Glutamatergic neuron (in vitro differentiated cells): Measurements from ENCODE around the gene SPEN. TPM values are rescaled to one million over a fixed set of nuclear protein-coding genes. Genes with fewer than 3 reads are reported as not detected.
"Not testable (repeated sequence)": the region's sequence is repeated elsewhere in the genome, so short reads cannot be mapped to it uniquely, and the experiment has no call there.

ENCODE experiments used
- DNase-seq: peaks from one replicate; pipeline ENCODE4 v3.0.0; 2022
- H3K27ac Mint-ChIP-seq: one replicate; pipeline ENCODE4 v1.8.0; 2020; ENCODE audit warnings: mild to moderate bottlenecking, mixed read lengths, inconsistent platforms; ENCODE audit not compliant: unreplicated experiment
- H3K27me3 Mint-ChIP-seq: one replicate; pipeline ENCODE4 v1.8.0; 2020; ENCODE audit warnings: mild to moderate bottlenecking, moderate library complexity, mixed read lengths, inconsistent platforms; ENCODE audit not compliant: unreplicated experiment
- H3K36me3 Mint-ChIP-seq: one replicate; pipeline ENCODE4 v1.8.0; 2020; ENCODE audit warnings: mild to moderate bottlenecking, mixed read lengths, inconsistent platforms; ENCODE audit not compliant: unreplicated experiment
- H3K4me1 Mint-ChIP-seq: one replicate; pipeline ENCODE4 v1.8.0; 2020; ENCODE audit warnings: mild to moderate bottlenecking, low read depth, mixed read lengths, inconsistent platforms; ENCODE audit not compliant: unreplicated experiment
- H3K4me3 Mint-ChIP-seq: one replicate; pipeline ENCODE4 v1.8.0; 2020; ENCODE audit warnings: mild to moderate bottlenecking, mixed read lengths, inconsistent platforms; ENCODE audit not compliant: unreplicated experiment
- H3K9me3 Mint-ChIP-seq: one replicate; pipeline ENCODE4 v1.8.0; 2020; ENCODE audit warnings: mild to moderate bottlenecking, moderate library complexity, mixed read lengths, inconsistent platforms; ENCODE audit not compliant: unreplicated experiment
- CTCF ChIP-seq: fragments of 200-600 bp; sonication (generic); IDR thresholded peaks from one replicate; pipeline ENCODE4 v1.5.0; 2021; ENCODE audit not compliant: partially characterized antibody, unreplicated experiment
- total RNA-seq: library from RNA; stranded (reverse); fragmentation: NEBNext Ultra II Directional; extraction: Animal tissue kit (Norgen Biotek cat#: 25700); gene quantifications from one replicate; pipeline ENCODE4 v1.2.1, GENCODE V29; 2021; ENCODE audit not compliant: unreplicated experiment

Gene SPEN
- total RNA-seq, 1 donor from 2014 or later = 52.4 TPM

- Mint-ChIP-seq H3K36me3 (peaks cover 8% of the 10 kb centered on the region), H3K27me3 (peaks cover 3% of the 10 kb centered on the region), H3K4me1 (peaks cover 14% of the 10 kb centered on the region), H3K4me3 (peak within 1 kb of the TSS; percentile 92), H3K9me3 (peaks cover 7% of the 10 kb centered on the region), H3K27ac (peak within 1 kb of the TSS; percentile 94)
- peak; percentile 11 for TF ChIP-seq CTCF
- peak; percentile 96 for DNase-seq
Observed at GRCh38 chr1:15975805-15976680, 128.5 kb downstream of the SPEN start, which contains the start of gene ZBTB17. Gene ZBTB17, minus strand, starts transcription at chr1:15976101. Its CDS starts 27,606 bp downstream, at chr1:15948495.

GRCh38 chr1:15977947-15978346 is 130.4 kb downstream of the SPEN start:
- H3K4me1 Mint-ChIP-seq = peaks cover 14% of the 10 kb centered on the region
- not testable (repeated sequence) for DNase-seq, H3K27me3 Mint-ChIP-seq, H3K9me3 Mint-ChIP-seq, H3K36me3 Mint-ChIP-seq, H3K27ac Mint-ChIP-seq, H3K4me3 Mint-ChIP-seq

- peaks cover 1% of the 10 kb centered on the region for H3K4me1 Mint-ChIP-seq
- H3K9me3 Mint-ChIP-seq = peaks cover 1% of the 10 kb centered on the region
- no peak overlapping the region for H3K4me3 Mint-ChIP-seq
- H3K27me3 Mint-ChIP-seq = peaks cover 8% of the 10 kb centered on the region
- no peak for TF ChIP-seq CTCF
- no peak for DNase-seq
- H3K36me3 Mint-ChIP-seq = no peaks in the 10 kb centered on the region
- H3K27ac Mint-ChIP-seq = no peak overlapping the region
Observed at GRCh38 chr1:15981679-15982078, 134.2 kb downstream of the SPEN start.

- DNase-seq = no peak
- no peaks in the 10 kb centered on the region for H3K36me3 Mint-ChIP-seq
- TF ChIP-seq CTCF = no peak
- H3K27ac Mint-ChIP-seq = no peak overlapping the region
- H3K9me3 Mint-ChIP-seq = no peaks in the 10 kb centered on the region
- H3K27me3 Mint-ChIP-seq = peaks cover 8% of the 10 kb centered on the region
- no peak overlapping the region for H3K4me3 Mint-ChIP-seq
- no peaks in the 10 kb centered on the region for H3K4me1 Mint-ChIP-seq
Observed at GRCh38 chr1:15983275-15983674, 135.8 kb downstream of the SPEN start.

- TF ChIP-seq CTCF = no peak
- Mint-ChIP-seq H3K9me3 (peaks cover 1% of the 10 kb centered on the region), H3K27ac (no peak overlapping the region), H3K4me3 (no peak overlapping the region), H3K27me3 (peaks cover 9% of the 10 kb centered on the region), H3K36me3 (no peaks in the 10 kb centered on the region), H3K4me1 (no peaks in the 10 kb centered on the region)
- no peak for DNase-seq
Observed at GRCh38 chr1:15985611-15986297, 138.2 kb downstream of the SPEN start.
